T-helper 2 cell (primary cell): ENCODE results near the gene CDT1.

Experiments used
- DNase-seq, 5 experiments: peaks; one replicate each; pipeline versions ENCODE4 v3.0.0 to v3.0.0-alpha.2; 2012 to 2022

CDT1 gene

GRCh38 chr16:88806491-88807111, 3.0 kb downstream of the CDT1 start:
- DNase-seq, result no peak

GRCh38 chr16:88807142-88807625, 3.6 kb downstream of the CDT1 start:
- DNase-seq, result no peak

- DNase-seq, result no peak
These were observed 4.3 kb downstream of the CDT1 start for GRCh38 chr16:88807626-88808453.

- no peak for DNase-seq
These were observed 5.6 kb downstream of the CDT1 start for GRCh38 chr16:88809068-88809675.

- DNase-seq, result no peak
These were observed 6.1 kb downstream of the CDT1 start for GRCh38 chr16:88809676-88810165.

- peak in 1 of 5 experiments; percentile 30 for DNase-seq
These were observed 6.8 kb downstream of the CDT1 start for GRCh38 chr16:88810166-88810911.

GRCh38 chr16:88810912-88811768, 7.6 kb downstream of the CDT1 start:
- DNase-seq, result peak; percentile 35 to 84 (median 53)

- peak; percentile 93 to 98 (median 95) for DNase-seq
These were observed 8.4 kb downstream of the CDT1 start, which contains the start of gene APRT for GRCh38 chr16:88811769-88812512. TSS of gene APRT (minus strand) at chr16:88811928. CDS start at chr16:88811899, 29 bp downstream.

GRCh38 chr16:88812513-88813268, 9.1 kb downstream of the CDT1 start:
- DNase-seq, result peak in 1 of 5 experiments; percentile 41

- DNase-seq, result no peak
These were observed 9.9 kb downstream of the CDT1 start for GRCh38 chr16:88813269-88814143.

GRCh38 chr16:88814144-88814502, 10.5 kb downstream of the CDT1 start:
- no peak for DNase-seq

- no peak for DNase-seq
These were observed 11.6 kb downstream of the CDT1 start for GRCh38 chr16:88815227-88815626.

- DNase-seq, result peak in 3 of 5 experiments; percentile 32 to 54 (median 35)
These were observed 12.5 kb downstream of the CDT1 start for GRCh38 chr16:88815901-88816589.

- no peak for DNase-seq
These were observed 13.3 kb downstream of the CDT1 start for GRCh38 chr16:88816736-88817535.

- no peak for DNase-seq
These were observed 14.4 kb downstream of the CDT1 start for GRCh38 chr16:88817785-88818574.

GRCh38 chr16:88818575-88818874, 14.9 kb downstream of the CDT1 start:
- no peak for DNase-seq

- DNase-seq, result no peak
These were observed 15.5 kb downstream of the CDT1 start for GRCh38 chr16:88819126-88819525.
